A549 (cell line): ENCODE results near the gene FADS1. TPM values are rescaled to one million over a fixed set of nuclear protein-coding genes. Genes with fewer than 3 reads are reported as not detected.

Experiments
- ATAC-seq, 2 experiments: fragments of 200-7000 bp in 1 of 2; fragments of >200 bp in 1 of 2; cut with Nextera tagmentation in 1 of 2; cut with Tn5 transposase in 1 of 2; 3 replicates each; pipeline versions ENCODE4 v1.8.0 to v1.9.1; 2018 to 2020; ENCODE audit warnings: mild to moderate bottlenecking in 1 of 2, moderate library complexity in 1 of 2
- CTCF ChIA-PET: fragments of 300-600 bp; sonication (Branson Sonifier 250); formaldehyde crosslinking; extraction: SDS; loops from one replicate; lab custom pipeline; 2021; ENCODE audit warnings: antibody characterized with exemption, inconsistent platforms; lab: Yijun Ruan, JAX
- POLR2A ChIA-PET: fragments of 350-600 bp; formaldehyde crosslinking; extraction: SDS; loops from one replicate; lab custom pipeline; 2021; ENCODE audit warnings: antibody characterized with exemption, inconsistent platforms; lab: Yijun Ruan, JAX
- DNase-seq, 2 experiments: peaks; one replicate each; pipeline versions ENCODE4 v3.0.0 to v3.0.0-alpha.2; 2011 to 2016; ENCODE audit warnings: low read depth in 1 of 2, low spot score in 1 of 2
- FAIRE-seq: peaks from 2 replicates; lab custom pipeline; 2011; peaks lifted over from hg19 to GRCh38; lab: Jason Lieb, UNC
- H3K27ac ChIP-seq, 2 experiments: fragments of >200 bp; sonication (Bioruptor Twin); formaldehyde crosslinking; 3 replicates each; pipeline ENCODE4 v1.5.1; 2016 to 2017
- H3K4me1 ChIP-seq: fragments of >200 bp; sonication (Bioruptor Twin); formaldehyde crosslinking; 3 replicates; pipeline ENCODE4 v1.6.1; 2016
- H3K4me2 ChIP-seq: fragments of >200 bp; sonication (Bioruptor Twin); formaldehyde crosslinking; 3 replicates; pipeline ENCODE4 v1.6.1; 2016
- H3K4me3 ChIP-seq: fragments of >200 bp; sonication (Bioruptor Twin); formaldehyde crosslinking; 3 replicates; pipeline ENCODE4 v1.5.1; 2016
- H3K9me3 ChIP-seq: fragments of >200 bp; sonication (Bioruptor Twin); formaldehyde crosslinking; 3 replicates; pipeline ENCODE4 v1.6.1; 2016
- CEBPB ChIP-seq, 2 experiments: fragments of >200 bp in 1 of 2; sonication (Bioruptor Twin) in 1 of 2; formaldehyde crosslinking in 1 of 2; IDR thresholded peaks; 2 replicates each; pipeline ENCODE4 v1.6.1; 2012 to 2016
- CTCF ChIP-seq: fragments of >200 bp; sonication (Bioruptor Twin); formaldehyde crosslinking; IDR thresholded peaks from 3 replicates; pipeline ENCODE4 v1.5.1; 2016
- EP300 ChIP-seq, 2 experiments: fragments of >200 bp; sonication (Bioruptor Twin); formaldehyde crosslinking; IDR thresholded peaks; 2 replicates in 1 of 2; 3 replicates in 1 of 2; pipeline ENCODE4 v1.6.1; 2016 to 2017
- FOSB ChIP-seq: fragments of 250-450 bp; sonication (Bioruptor Pico); IDR thresholded peaks from 2 replicates; pipeline ENCODE4 v1.5.0; 2020; ENCODE audit warnings: mild to moderate bottlenecking, moderate library complexity
- HOXA7 ChIP-seq: fragments of 250-450 bp; sonication (Bioruptor Pico); IDR thresholded peaks from 2 replicates; pipeline ENCODE4 v1.5.0; 2020; ENCODE audit warnings: mild to moderate bottlenecking, moderate library complexity
- JUN ChIP-seq, 2 experiments: fragments of >200 bp; sonication (Bioruptor Twin); formaldehyde crosslinking; IDR thresholded peaks; 2 replicates in 1 of 2; 3 replicates in 1 of 2; pipeline ENCODE4 v1.6.1; 2016 to 2017
- KDM1A ChIP-seq: fragments of 200-600 bp; sonication (generic); IDR thresholded peaks from 2 replicates; pipeline ENCODE4 v1.6.1; 2016; ENCODE audit warnings: low read depth, mild to moderate bottlenecking
- MAX ChIP-seq: IDR thresholded peaks from 2 replicates; pipeline ENCODE4 v1.6.1; 2012
- POLR2A ChIP-seq: IDR thresholded peaks from 2 replicates; pipeline ENCODE4 v1.6.1; 2012; ENCODE audit warnings: mild to moderate bottlenecking, low read length
- POLR2AphosphoS2 ChIP-seq: conservative IDR thresholded peaks from 2 replicates; pipeline ENCODE4 v1.6.1; 2012; ENCODE audit warnings: low read length, improper control_type of control experiment, inconsistent platforms
- RAD21 ChIP-seq, 2 experiments: fragments of >200 bp in 1 of 2; sonication (Bioruptor Twin) in 1 of 2; formaldehyde crosslinking in 1 of 2; IDR thresholded peaks in 1 of 2; conservative IDR thresholded peaks in 1 of 2; 2 replicates in 1 of 2; 3 replicates in 1 of 2; pipeline ENCODE4 v1.6.1; 2012 to 2018; ENCODE audit warnings: inconsistent platforms in 1 of 2
- SMC3 ChIP-seq: fragments of >200 bp; sonication (Bioruptor Twin); formaldehyde crosslinking; IDR thresholded peaks from 3 replicates; pipeline ENCODE4 v1.6.1; 2018; ENCODE audit warnings: inconsistent platforms
- ZNF302 ChIP-seq: fragments of 250-450 bp; sonication (Bioruptor Pico); IDR thresholded peaks from 2 replicates; pipeline ENCODE4 v1.9.0; 2021; ENCODE audit warnings: inconsistent platforms, mild to moderate bottlenecking, moderate library complexity
- WGBS: methylation state at CpG from one replicate; pipeline ENCODE4 v1.1.6; 2017; ENCODE audit errors: missing lambda C conversion rate; 5-methylcytosine and 5-hydroxymethylcytosine counted together
- polyA plus RNA-seq, 4 experiments: library from polyadenylated mRNA; depleted of rRNA in 3 of 4; stranded (reverse); fragments of >200 nt; fragmentation: RNase III in 1 of 4; extraction: RNeasy Plus Mini Kit Qiagen cat#74134 plus additional on column Dnase treatment in 1 of 4; gene quantifications; 2 replicates in 3 of 4; 3 replicates in 1 of 4; pipeline ENCODE4 v1.2.3, GENCODE V29; 2011 to 2017
- TF ChIP-seq, protein P1 (sequence below): fragments of 150-350 bp; IDR thresholded peaks from 2 replicates; pipeline ENCODE4 v1.6.1; 2014; ENCODE audit warnings: low read depth, mild to moderate bottlenecking, low read length
- TF ChIP-seq, protein P2 (sequence below): fragments of 450-650 bp; IDR thresholded peaks from 2 replicates; pipeline ENCODE4 v1.6.1; 2014; ENCODE audit warnings: antibody characterized with exemption

Gene FADS1
- polyA plus RNA-seq, 2 of the 4 experiments (the other 2 are of a cell fraction), result 163 to 205 TPM

GRCh38 chr11:61799665-61800284 is 17.0 kb downstream of the FADS1 start:
- ATAC-seq (no peak), DNase-seq (no peak), FAIRE-seq (no peak)
- H3K4me3 ChIP-seq, result no peak overlapping the region
- TF ChIP-seq, protein P1, sequence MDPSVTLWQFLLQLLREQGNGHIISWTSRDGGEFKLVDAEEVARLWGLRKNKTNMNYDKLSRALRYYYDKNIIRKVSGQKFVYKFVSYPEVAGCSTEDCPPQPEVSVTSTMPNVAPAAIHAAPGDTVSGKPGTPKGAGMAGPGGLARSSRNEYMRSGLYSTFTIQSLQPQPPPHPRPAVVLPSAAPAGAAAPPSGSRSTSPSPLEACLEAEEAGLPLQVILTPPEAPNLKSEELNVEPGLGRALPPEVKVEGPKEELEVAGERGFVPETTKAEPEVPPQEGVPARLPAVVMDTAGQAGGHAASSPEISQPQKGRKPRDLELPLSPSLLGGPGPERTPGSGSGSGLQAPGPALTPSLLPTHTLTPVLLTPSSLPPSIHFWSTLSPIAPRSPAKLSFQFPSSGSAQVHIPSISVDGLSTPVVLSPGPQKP, result no peak
- TF ChIP-seq MAX (no peak), POLR2A (no peak), KDM1A (no peak)
- H3K9me3 ChIP-seq, result no peaks in the 10 kb centered on the region
- peak overlapping the region; percentile 11; the same call in 1 of the 3 replicates for H3K4me2 ChIP-seq
- peaks cover 38% of the 10 kb centered on the region for H3K4me1 ChIP-seq
- POLR2A ChIA-PET, result interaction anchor here (3.6 kb wide), 1 partner anchor 16 kb away, joined by 43 read pairs; the partner anchor contains the start of gene FADS1
- CTCF ChIA-PET, result interaction anchor here (0.8 to 8.5 kb wide), 8 partner anchors 12 to 309 kb away, joined by 3 to 145 read pairs (median 74); partner anchors contain the start of genes FADS1 and FADS2
- H3K27ac ChIP-seq, result no peak overlapping the region
- 95% methylated on average over 2 of the region's 2 CpGs for WGBS

- peak; percentile 79 to 84 for DNase-seq
- FAIRE-seq, result no peak
- WGBS, result 38% methylated on average over 3 of the region's 3 CpGs
- ChIA-PET POLR2A (interaction anchor here (0.7 to 3.6 kb wide), 9 partner anchors 9 to 311 kb away, joined by 3 to 43 read pairs (median 4); partner anchors contain the start of genes FADS1 and FADS2), CTCF (interaction anchor here (0.6 to 8.5 kb wide), 81 partner anchors 9 to 597 kb away, joined by 3 to 145 read pairs (median 5); partner anchors contain the start of genes FADS1, FADS2, FADS3 and MYRF)
- Histone ChIP-seq H3K27ac (no peak overlapping the region), H3K4me2 (no peak overlapping the region), H3K4me3 (no peak overlapping the region), H3K9me3 (no peaks in the 10 kb centered on the region), H3K4me1 (peaks cover 46% of the 10 kb centered on the region)
- no peak for TF ChIP-seq EP300 (IDR thresholded peaks at IDR 0.05)
- TF ChIP-seq HOXA7 (CRISPR knock-in tag), result peak; percentile 73
- TF ChIP-seq, protein P2, sequence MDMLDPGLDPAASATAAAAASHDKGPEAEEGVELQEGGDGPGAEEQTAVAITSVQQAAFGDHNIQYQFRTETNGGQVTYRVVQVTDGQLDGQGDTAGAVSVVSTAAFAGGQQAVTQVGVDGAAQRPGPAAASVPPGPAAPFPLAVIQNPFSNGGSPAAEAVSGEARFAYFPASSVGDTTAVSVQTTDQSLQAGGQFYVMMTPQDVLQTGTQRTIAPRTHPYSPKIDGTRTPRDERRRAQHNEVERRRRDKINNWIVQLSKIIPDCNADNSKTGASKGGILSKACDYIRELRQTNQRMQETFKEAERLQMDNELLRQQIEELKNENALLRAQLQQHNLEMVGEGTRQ, result no peak
- peak; percentile 80 for TF ChIP-seq SMC3
- peak; percentile 91 to 93 for TF ChIP-seq RAD21 (conservative IDR thresholded peaks at IDR 0.05 in 1 of 2, IDR thresholded peaks at IDR 0.05 in 1 of 2)
- peak; percentile 61; the same call in 1 of the 2 replicates for TF ChIP-seq FOSB (CRISPR knock-in tag)
- TF ChIP-seq POLR2AphosphoS2, result peak; percentile 82; the same call in 1 of the 2 replicates
- peak; percentile 21 to 37; a peak in 1 of 5 replicates for TF ChIP-seq JUN (IDR thresholded peaks at IDR 0.05)
- peak; percentile 95 for TF ChIP-seq CTCF
- TF ChIP-seq ZNF302, result no peak
- TF ChIP-seq CEBPB (IDR thresholded peaks at IDR 0.05), result no peak
- peak; percentile 35 to 44; a peak in 3 of 6 replicates for ATAC-seq
These were observed 19.4 kb downstream of the FADS1 start for GRCh38 chr11:61797263-61797944.
